ENCODE results near the gene KLF15. TPM values are rescaled to one million over a fixed set of nuclear protein-coding genes. Genes with fewer than 3 reads are reported as not detected.

Gene KLF15
- polyA plus RNA-seq, 1 donor from 2014 or later, result 0.46 TPM

GRCh38 chr3:126313166-126313565 is 44.0 kb downstream of the KLF15 start:
- Histone ChIP-seq H3K27me3 (ENCODE audit: insufficient read depth, low read depth, low read length) (no peaks in the 10 kb centered on the region), H3K4me3 (ENCODE audit: low read length) (no peak overlapping the region), H3K79me2 (replicated peaks; ENCODE audit: insufficient read depth, low read length) (no peaks in the 10 kb centered on the region), H3K4me2 (ENCODE audit: low read length) (no peak overlapping the region), H3F3A (ENCODE audit: insufficient read depth, low read length, poor library complexity, severe bottlenecking) (no peaks in the 10 kb centered on the region), H3K27ac (ENCODE audit: low read length) (no peak overlapping the region), H3K9me3 (ENCODE audit: low read length) (no peaks in the 10 kb centered on the region), H3K9me2 (ENCODE audit: insufficient read depth, low read length) (no peaks in the 10 kb centered on the region), H3K9ac (ENCODE audit: low read length) (no peak overlapping the region), H3K36me3 (ENCODE audit: insufficient read depth, low read length) (no peaks in the 10 kb centered on the region), H4K20me1 (ENCODE audit: insufficient read depth) (no peaks in the 10 kb centered on the region), H2AFZ (ENCODE audit: low read depth, low read length) (no peak overlapping the region)
- TF ChIP-seq RAD21 (conservative IDR thresholded peaks at IDR 0.05), result no peak
- no peak for TF ChIP-seq EZH2 (IDR thresholded peaks at IDR 0.05; ENCODE audit: borderline replicate concordance, insufficient read depth, low read length, poor library complexity, severe bottlenecking)
- TF ChIP-seq REST (IDR thresholded peaks at IDR 0.05; ENCODE audit: borderline replicate concordance), result no peak
- no peak for TF ChIP-seq POLR2AphosphoS5 (IDR thresholded peaks at IDR 0.05)
- TF ChIP-seq SMC3 (conservative IDR thresholded peaks at IDR 0.05; ENCODE audit: poor library complexity), result no peak
- no peak for TF ChIP-seq TAF1 (IDR thresholded peaks at IDR 0.05; ENCODE audit: low read depth)
- TF ChIP-seq MXI1 (conservative IDR thresholded peaks at IDR 0.05; ENCODE audit: poor library complexity, severe bottlenecking), result no peak
- no peak for TF ChIP-seq EP300 (conservative IDR thresholded peaks at IDR 0.05; ENCODE audit: poor library complexity, severe bottlenecking)
- TF ChIP-seq CTCF (IDR thresholded peaks at IDR 0.05; ENCODE audit: poor library complexity, severe bottlenecking), result no peak

GRCh38 chr3:126312341-126312740 is 44.9 kb downstream of the KLF15 start:
- Histone ChIP-seq H3K27ac (ENCODE audit: low read length) (no peak overlapping the region), H3K9me3 (ENCODE audit: low read length) (no peaks in the 10 kb centered on the region), H4K20me1 (ENCODE audit: insufficient read depth) (no peaks in the 10 kb centered on the region), H3F3A (ENCODE audit: insufficient read depth, low read length, poor library complexity, severe bottlenecking) (no peaks in the 10 kb centered on the region), H3K4me3 (ENCODE audit: low read length) (no peak overlapping the region), H3K79me2 (replicated peaks; ENCODE audit: insufficient read depth, low read length) (no peaks in the 10 kb centered on the region), H3K9ac (ENCODE audit: low read length) (no peak overlapping the region), H3K36me3 (ENCODE audit: insufficient read depth, low read length) (no peaks in the 10 kb centered on the region), H3K27me3 (ENCODE audit: insufficient read depth, low read depth, low read length) (no peaks in the 10 kb centered on the region), H2AFZ (ENCODE audit: low read depth, low read length) (no peak overlapping the region), H3K4me2 (ENCODE audit: low read length) (no peak overlapping the region), H3K9me2 (ENCODE audit: insufficient read depth, low read length) (no peaks in the 10 kb centered on the region)
- TF ChIP-seq SMC3 (conservative IDR thresholded peaks at IDR 0.05; ENCODE audit: poor library complexity) (no peak), CTCF (IDR thresholded peaks at IDR 0.05; ENCODE audit: poor library complexity, severe bottlenecking) (no peak), POLR2AphosphoS5 (IDR thresholded peaks at IDR 0.05) (no peak), EZH2 (IDR thresholded peaks at IDR 0.05; ENCODE audit: borderline replicate concordance, insufficient read depth, low read length, poor library complexity, severe bottlenecking) (no peak), TAF1 (IDR thresholded peaks at IDR 0.05; ENCODE audit: low read depth) (no peak), RAD21 (conservative IDR thresholded peaks at IDR 0.05) (no peak)

All from neural cell (in vitro differentiated cells).